Sigmoid colon (tissue), 3 donors: Measurements from ENCODE around the gene HAAO.

Source experiments
- CTCF ChIP-seq, 4 experiments: fragments of 450-650 bp in 3 of 4; fragments of 200-600 bp in 1 of 4; IDR thresholded peaks; one replicate each; pipeline ENCODE4 v1.5.1; 2016 to 2019; ENCODE audit warnings: antibody characterized with exemption in 4 of 4, mild to moderate bottlenecking in 3 of 4, moderate library complexity in 2 of 4
- POLR2A ChIP-seq, 2 donors: fragments of 450-650 bp; IDR thresholded peaks; one replicate each; pipeline ENCODE4 v1.6.1; 2016; ENCODE audit warnings: antibody characterized with exemption in 2 of 2, mild to moderate bottlenecking in 2 of 2, moderate library complexity in 2 of 2

- no peak for TF ChIP-seq CTCF (IDR thresholded peaks at IDR 0.05)
- TF ChIP-seq POLR2A (IDR thresholded peaks at IDR 0.05): no peak
Measured at GRCh38 chr2:42801381-42801780, 9.0 kb upstream of the HAAO start.
